Type B pancreatic cell (in vitro differentiated cells): ENCODE results near the gene PICK1. TPM values are rescaled to one million over a fixed set of nuclear protein-coding genes. Genes with fewer than 3 reads are reported as not detected.
A peak's percentile ranks its signal among the peaks of the same experiment; 100 is the strongest.

Experiments used
- DNase-seq: peaks from one replicate; pipeline ENCODE4 v3.0.0; 2021; ENCODE audit warnings: mixed read lengths; ENCODE audit not compliant: unreplicated experiment; ENCODE audit errors: extremely low spot score
- H3K27ac Mint-ChIP-seq: 2 replicates; pipeline ENCODE4 v1.8.0; 2021; ENCODE audit warnings: mild to moderate bottlenecking, mixed read lengths
- H3K27me3 Mint-ChIP-seq: 2 replicates; pipeline ENCODE4 v1.8.0; 2021; ENCODE audit warnings: mixed read lengths
- H3K36me3 Mint-ChIP-seq: 2 replicates; pipeline ENCODE4 v1.8.0; 2021; ENCODE audit warnings: mixed read lengths
- H3K4me1 Mint-ChIP-seq: one replicate; pipeline ENCODE4 v1.8.0; 2021; ENCODE audit warnings: mixed read lengths; ENCODE audit not compliant: unreplicated experiment
- H3K4me3 Mint-ChIP-seq: 2 replicates; pipeline ENCODE4 v1.8.0; 2021; ENCODE audit warnings: mild to moderate bottlenecking, mixed read lengths
- H3K9me3 Mint-ChIP-seq: 2 replicates; pipeline ENCODE4 v1.8.0; 2021; ENCODE audit warnings: mixed read lengths
- CTCF ChIP-seq: fragments of 200-600 bp; sonication (generic); conservative IDR thresholded peaks from 2 replicates; pipeline ENCODE4 v1.5.0; 2021; ENCODE audit warnings: antibody characterized with exemption, mild to moderate bottlenecking
- total RNA-seq: library from RNA; stranded (reverse); gene quantifications from 2 replicates; pipeline ENCODE4 v1.2.1, GENCODE V29; 2021; ENCODE audit warnings: low replicate concordance

PICK1 gene
- total RNA-seq, 1 donor from 2014 or later = 45.4 TPM

GRCh38 chr22:38086942-38087341 lies 29.7 kb downstream of the PICK1 start:
- H3K36me3 Mint-ChIP-seq = no peaks in the 10 kb centered on the region
- H3K4me3 Mint-ChIP-seq = no peak overlapping the region
- H3K4me1 Mint-ChIP-seq = peaks cover 4% of the 10 kb centered on the region
- H3K27me3 Mint-ChIP-seq = no peaks in the 10 kb centered on the region
- DNase-seq = no peak
- H3K9me3 Mint-ChIP-seq = no peaks in the 10 kb centered on the region
- no peak overlapping the region for H3K27ac Mint-ChIP-seq
- no peak for TF ChIP-seq CTCF

GRCh38 chr22:38087855-38088254 lies 30.7 kb downstream of the PICK1 start:
- Mint-ChIP-seq H3K4me3 (peak overlapping the region; percentile 22), H3K27ac (peak overlapping the region; percentile 29), H3K36me3 (no peaks in the 10 kb centered on the region), H3K9me3 (no peaks in the 10 kb centered on the region), H3K27me3 (no peaks in the 10 kb centered on the region), H3K4me1 (peaks cover 4% of the 10 kb centered on the region)
- DNase-seq = no peak
- no peak for TF ChIP-seq CTCF

GRCh38 chr22:38088629-38089473 lies 31.6 kb downstream of the PICK1 start:
- Mint-ChIP-seq H3K36me3 (peaks cover 7% of the 10 kb centered on the region), H3K27ac (no peak overlapping the region), H3K27me3 (no peaks in the 10 kb centered on the region), H3K4me1 (peaks cover 4% of the 10 kb centered on the region), H3K4me3 (no peak overlapping the region), H3K9me3 (no peaks in the 10 kb centered on the region)
- TF ChIP-seq CTCF = no peak
- no peak for DNase-seq

GRCh38 chr22:38089474-38089851 lies 32.3 kb downstream of the PICK1 start:
- Mint-ChIP-seq H3K9me3 (no peaks in the 10 kb centered on the region), H3K36me3 (peaks cover 8% of the 10 kb centered on the region), H3K4me1 (peaks cover 4% of the 10 kb centered on the region), H3K4me3 (no peak overlapping the region), H3K27me3 (no peaks in the 10 kb centered on the region), H3K27ac (no peak overlapping the region)
- no peak for TF ChIP-seq CTCF
- DNase-seq = no peak

- no peak for TF ChIP-seq CTCF
- peaks cover 12% of the 10 kb centered on the region for H3K36me3 Mint-ChIP-seq
- no peaks in the 10 kb centered on the region for H3K9me3 Mint-ChIP-seq
- H3K27ac Mint-ChIP-seq = no peak overlapping the region
- H3K4me1 Mint-ChIP-seq = peaks cover 10% of the 10 kb centered on the region
- no peak for DNase-seq
- H3K27me3 Mint-ChIP-seq = no peaks in the 10 kb centered on the region
- peak overlapping the region; percentile 49 for H3K4me3 Mint-ChIP-seq
These were observed 39.9 kb downstream of the PICK1 start for GRCh38 chr22:38097058-38097457.
